WTC11 (cell line): ENCODE results near the gene KIAA1755.

ENCODE experiments used
- CREM ChIP-seq: sonication (generic); formaldehyde crosslinking; IDR thresholded peaks from 2 replicates; pipeline ENCODE4 v1.8.1; 2022; ENCODE audit warnings: mild to moderate bottlenecking, missing genetic modification reagents, moderate library complexity
- GABPB1 ChIP-seq: sonication (generic); formaldehyde crosslinking; IDR thresholded peaks from 2 replicates; pipeline ENCODE4 v1.8.1; 2023; ENCODE audit warnings: mild to moderate bottlenecking, missing genetic modification reagents
- NFYB ChIP-seq: sonication (generic); formaldehyde crosslinking; conservative IDR thresholded peaks from 2 replicates; pipeline ENCODE4 v1.8.0; 2022; ENCODE audit warnings: low read depth, missing genetic modification reagents
- SP1 ChIP-seq: sonication (generic); formaldehyde crosslinking; conservative IDR thresholded peaks from 2 replicates; pipeline ENCODE4 v1.8.1; 2022; ENCODE audit warnings: missing genetic modification reagents
- TEAD1 ChIP-seq: sonication (generic); formaldehyde crosslinking; IDR thresholded peaks from 2 replicates; pipeline ENCODE4 v1.8.0; 2022; ENCODE audit warnings: mild to moderate bottlenecking, missing genetic modification reagents
- ZNF219 ChIP-seq: sonication (generic); formaldehyde crosslinking; IDR thresholded peaks from 2 replicates; pipeline ENCODE4 v1.8.0; 2023; ENCODE audit warnings: missing genetic modification reagents, mild to moderate bottlenecking, borderline replicate concordance
- TF ChIP-seq, protein P1 (sequence below): fragments of 250-450 bp; sonication (Bioruptor Pico); IDR thresholded peaks from 2 replicates; pipeline ENCODE4 v1.9.0; 2021; ENCODE audit warnings: mild to moderate bottlenecking, borderline replicate concordance
- TF ChIP-seq, protein P2 (sequence below): fragments of 200-600 bp; IDR thresholded peaks from 2 replicates; pipeline ENCODE4 v1.8.0; 2022; ENCODE audit warnings: antibody characterized with exemption
- TF ChIP-seq, protein P3 (sequence below): sonication (generic); formaldehyde crosslinking; IDR thresholded peaks from 2 replicates; pipeline ENCODE4 v1.8.0; 2022; ENCODE audit warnings: mild to moderate bottlenecking, missing genetic modification reagents
- TF ChIP-seq, protein P4 (sequence below): fragments of 250-450 bp; sonication (Bioruptor Pico); IDR thresholded peaks from 2 replicates; pipeline ENCODE4 v2.1.2; 2022; ENCODE audit warnings: mild to moderate bottlenecking, moderate library complexity

DNA sequence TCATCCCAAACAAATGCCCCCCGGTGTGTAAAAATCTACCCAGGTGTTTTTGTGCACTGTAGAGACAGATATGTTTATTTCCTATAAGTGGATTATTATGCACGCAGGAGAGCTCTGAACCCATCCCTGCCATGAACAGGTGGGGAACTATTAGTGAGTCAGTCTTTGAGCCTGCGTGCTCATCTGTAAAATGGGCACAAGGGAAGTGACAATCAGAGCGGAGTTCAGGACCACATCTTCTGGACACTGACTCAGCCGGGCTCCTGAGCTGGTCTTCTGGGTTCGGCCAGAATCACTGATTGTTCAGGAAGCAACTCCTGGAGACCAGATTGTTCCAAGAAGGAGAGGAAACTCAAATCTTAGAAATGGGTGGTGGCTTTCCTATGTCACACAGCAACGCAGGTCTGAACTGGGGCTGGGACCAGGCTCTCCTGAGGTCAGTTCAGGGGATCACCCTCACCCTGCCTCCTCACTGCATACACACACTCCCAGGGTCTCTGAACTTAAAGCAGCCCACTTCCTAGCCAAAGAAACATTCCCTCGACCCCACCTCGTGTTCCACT is 68.1 kb downstream of the KIAA1755 start:
- TF ChIP-seq ZNF219 (CRISPR knock-in tag), result no peak
- no peak for TF ChIP-seq CREM
- TF ChIP-seq, protein P1, sequence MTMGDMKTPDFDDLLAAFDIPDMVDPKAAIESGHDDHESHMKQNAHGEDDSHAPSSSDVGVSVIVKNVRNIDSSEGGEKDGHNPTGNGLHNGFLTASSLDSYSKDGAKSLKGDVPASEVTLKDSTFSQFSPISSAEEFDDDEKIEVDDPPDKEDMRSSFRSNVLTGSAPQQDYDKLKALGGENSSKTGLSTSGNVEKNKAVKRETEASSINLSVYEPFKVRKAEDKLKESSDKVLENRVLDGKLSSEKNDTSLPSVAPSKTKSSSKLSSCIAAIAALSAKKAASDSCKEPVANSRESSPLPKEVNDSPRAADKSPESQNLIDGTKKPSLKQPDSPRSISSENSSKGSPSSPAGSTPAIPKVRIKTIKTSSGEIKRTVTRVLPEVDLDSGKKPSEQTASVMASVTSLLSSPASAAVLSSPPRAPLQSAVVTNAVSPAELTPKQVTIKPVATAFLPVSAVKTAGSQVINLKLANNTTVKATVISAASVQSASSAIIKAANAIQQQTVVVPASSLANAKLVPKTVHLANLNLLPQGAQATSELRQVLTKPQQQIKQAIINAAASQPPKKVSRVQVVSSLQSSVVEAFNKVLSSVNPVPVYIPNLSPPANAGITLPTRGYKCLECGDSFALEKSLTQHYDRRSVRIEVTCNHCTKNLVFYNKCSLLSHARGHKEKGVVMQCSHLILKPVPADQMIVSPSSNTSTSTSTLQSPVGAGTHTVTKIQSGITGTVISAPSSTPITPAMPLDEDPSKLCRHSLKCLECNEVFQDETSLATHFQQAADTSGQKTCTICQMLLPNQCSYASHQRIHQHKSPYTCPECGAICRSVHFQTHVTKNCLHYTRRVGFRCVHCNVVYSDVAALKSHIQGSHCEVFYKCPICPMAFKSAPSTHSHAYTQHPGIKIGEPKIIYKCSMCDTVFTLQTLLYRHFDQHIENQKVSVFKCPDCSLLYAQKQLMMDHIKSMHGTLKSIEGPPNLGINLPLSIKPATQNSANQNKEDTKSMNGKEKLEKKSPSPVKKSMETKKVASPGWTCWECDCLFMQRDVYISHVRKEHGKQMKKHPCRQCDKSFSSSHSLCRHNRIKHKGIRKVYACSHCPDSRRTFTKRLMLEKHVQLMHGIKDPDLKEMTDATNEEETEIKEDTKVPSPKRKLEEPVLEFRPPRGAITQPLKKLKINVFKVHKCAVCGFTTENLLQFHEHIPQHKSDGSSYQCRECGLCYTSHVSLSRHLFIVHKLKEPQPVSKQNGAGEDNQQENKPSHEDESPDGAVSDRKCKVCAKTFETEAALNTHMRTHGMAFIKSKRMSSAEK (CRISPR knock-in tag), result no peak
- TF ChIP-seq, protein P2, sequence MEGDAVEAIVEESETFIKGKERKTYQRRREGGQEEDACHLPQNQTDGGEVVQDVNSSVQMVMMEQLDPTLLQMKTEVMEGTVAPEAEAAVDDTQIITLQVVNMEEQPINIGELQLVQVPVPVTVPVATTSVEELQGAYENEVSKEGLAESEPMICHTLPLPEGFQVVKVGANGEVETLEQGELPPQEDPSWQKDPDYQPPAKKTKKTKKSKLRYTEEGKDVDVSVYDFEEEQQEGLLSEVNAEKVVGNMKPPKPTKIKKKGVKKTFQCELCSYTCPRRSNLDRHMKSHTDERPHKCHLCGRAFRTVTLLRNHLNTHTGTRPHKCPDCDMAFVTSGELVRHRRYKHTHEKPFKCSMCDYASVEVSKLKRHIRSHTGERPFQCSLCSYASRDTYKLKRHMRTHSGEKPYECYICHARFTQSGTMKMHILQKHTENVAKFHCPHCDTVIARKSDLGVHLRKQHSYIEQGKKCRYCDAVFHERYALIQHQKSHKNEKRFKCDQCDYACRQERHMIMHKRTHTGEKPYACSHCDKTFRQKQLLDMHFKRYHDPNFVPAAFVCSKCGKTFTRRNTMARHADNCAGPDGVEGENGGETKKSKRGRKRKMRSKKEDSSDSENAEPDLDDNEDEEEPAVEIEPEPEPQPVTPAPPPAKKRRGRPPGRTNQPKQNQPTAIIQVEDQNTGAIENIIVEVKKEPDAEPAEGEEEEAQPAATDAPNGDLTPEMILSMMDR, result no peak
- TF ChIP-seq, protein P3, sequence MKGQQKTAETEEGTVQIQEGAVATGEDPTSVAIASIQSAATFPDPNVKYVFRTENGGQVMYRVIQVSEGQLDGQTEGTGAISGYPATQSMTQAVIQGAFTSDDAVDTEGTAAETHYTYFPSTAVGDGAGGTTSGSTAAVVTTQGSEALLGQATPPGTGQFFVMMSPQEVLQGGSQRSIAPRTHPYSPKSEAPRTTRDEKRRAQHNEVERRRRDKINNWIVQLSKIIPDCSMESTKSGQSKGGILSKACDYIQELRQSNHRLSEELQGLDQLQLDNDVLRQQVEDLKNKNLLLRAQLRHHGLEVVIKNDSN (CRISPR knock-in tag), result no peak
- no peak for TF ChIP-seq TEAD1 (CRISPR knock-in tag)
- no peak for TF ChIP-seq GABPB1 (CRISPR knock-in tag)
- TF ChIP-seq, protein P4, sequence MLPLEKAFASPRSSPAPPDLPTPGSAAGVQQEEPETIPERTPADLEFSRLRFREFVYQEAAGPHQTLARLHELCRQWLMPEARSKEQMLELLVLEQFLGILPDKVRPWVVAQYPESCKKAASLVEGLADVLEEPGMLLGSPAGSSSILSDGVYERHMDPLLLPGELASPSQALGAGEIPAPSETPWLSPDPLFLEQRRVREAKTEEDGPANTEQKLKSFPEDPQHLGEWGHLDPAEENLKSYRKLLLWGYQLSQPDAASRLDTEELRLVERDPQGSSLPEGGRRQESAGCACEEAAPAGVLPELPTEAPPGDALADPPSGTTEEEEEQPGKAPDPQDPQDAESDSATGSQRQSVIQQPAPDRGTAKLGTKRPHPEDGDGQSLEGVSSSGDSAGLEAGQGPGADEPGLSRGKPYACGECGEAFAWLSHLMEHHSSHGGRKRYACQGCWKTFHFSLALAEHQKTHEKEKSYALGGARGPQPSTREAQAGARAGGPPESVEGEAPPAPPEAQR (CRISPR knock-in tag), result no peak
- no peak for TF ChIP-seq SP1 (CRISPR knock-in tag)
- TF ChIP-seq NFYB, result no peak
